ENCODE data around the gene PTPN21. TPM values are rescaled to one million over a fixed set of nuclear protein-coding genes. Genes with fewer than 3 reads are reported as not detected.

Gene PTPN21
- total and polyA plus RNA-seq, 4 experiments from 2014 or later: not detected

GRCh38 chr14:88552876-88553275 is 1.9 kb downstream of the PTPN21 start:
- no peak for DNase-seq
- Histone ChIP-seq H3K36me3 (ENCODE audit: insufficient read depth, low read length) (no peaks in the 10 kb centered on the region), H3K4me1 (ENCODE audit: insufficient read depth, low read length) (peaks cover 27% of the 10 kb centered on the region), H3K27ac (ENCODE audit: low read depth, low read length) (no peak overlapping the region), H3K27me3 (ENCODE audit: insufficient read depth, low read length) (peaks cover 51% of the 10 kb centered on the region), H3K9me3 (ENCODE audit: control insufficient read depth in 1 of 2, low read length in 2 of 2) (no peaks in the 10 kb centered on the region), H3K4me3 (ENCODE audit: low read length in 2 of 2) (no peak overlapping the region)
- no peak overlapping the region for H3K4me3 Mint-ChIP-seq
- POLR2A ChIA-PET (ENCODE audit: partially characterized antibody): interaction anchor here (1.0 kb wide), 2 partner anchors 10 to 11 kb away, joined by 3 read pairs; partner anchors contain the start of gene ZC3H14
- peaks cover 30 to 37% of the 10 kb centered on the region in 2 donors for H3K27me3 Mint-ChIP-seq
- intact Hi-C loops (cut with micrococcal nuclease): loop anchor here (10.0 kb wide), 1 partner anchor 1402 kb away; the partner anchor contains the start of genes EFCAB11 and TDP1
- CTCF ChIA-PET (ENCODE audit: partially characterized antibody): no interaction called here
- H3K27ac Mint-ChIP-seq: no peak overlapping the region
- peaks cover 22 to 35% (median 29%) of the 10 kb centered on the region in 4 donors for H3K4me1 Mint-ChIP-seq
- H3K36me3 Mint-ChIP-seq: no peaks in the 10 kb centered on the region
- H3K9me3 Mint-ChIP-seq: peaks cover 0 to 3% (median 0%) of the 10 kb centered on the region in 8 donors

DNA sequence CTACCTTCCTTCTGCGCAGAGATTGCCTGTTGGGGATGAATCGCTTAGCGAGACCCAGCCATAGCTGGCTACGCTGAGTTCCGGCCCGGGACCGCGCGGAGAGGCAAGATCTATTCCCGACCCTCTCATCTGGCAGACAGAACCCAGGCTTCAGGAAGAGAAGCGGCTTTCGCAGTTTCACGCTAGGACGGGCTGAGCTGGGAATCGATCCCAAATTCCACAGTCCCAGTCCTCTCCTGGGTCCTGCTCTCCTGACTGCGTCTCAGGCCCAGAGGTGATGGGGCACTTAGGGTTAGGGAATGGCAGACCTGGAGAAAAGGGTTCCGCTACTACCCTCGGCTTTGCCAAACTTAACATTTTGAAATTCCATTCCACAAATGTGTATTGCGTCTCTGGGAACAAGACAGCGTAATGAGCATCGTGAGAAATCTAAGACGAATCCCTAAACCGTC is 2.8 kb downstream of the PTPN21 start:
- Histone ChIP-seq H3K36me3 (ENCODE audit: insufficient read depth, low read length) (no peaks in the 10 kb centered on the region), H3K27ac (ENCODE audit: low read depth, low read length) (no peak overlapping the region), H3K4me1 (ENCODE audit: insufficient read depth, low read length) (peaks cover 18% of the 10 kb centered on the region), H3K9me3 (ENCODE audit: control insufficient read depth in 1 of 2, low read length in 2 of 2) (no peaks in the 10 kb centered on the region), H3K27me3 (ENCODE audit: insufficient read depth, low read length) (peaks cover 51% of the 10 kb centered on the region), H3K4me3 (ENCODE audit: low read length in 2 of 2) (no peak overlapping the region)
- ChIA-PET CTCF (ENCODE audit: partially characterized antibody) (no interaction called here), POLR2A (ENCODE audit: partially characterized antibody) (no interaction called here)
- intact Hi-C loops (cut with micrococcal nuclease): loop anchor here (10.0 kb wide), 1 partner anchor 1403 kb away; the partner anchor contains the start of genes EFCAB11 and TDP1
- H3K4me1 Mint-ChIP-seq: peaks cover 16 to 28% (median 22%) of the 10 kb centered on the region in 4 donors
- H3K4me3 Mint-ChIP-seq: peak overlapping the region; percentile 52 to 77 (median 66)
- H3K9me3 Mint-ChIP-seq: peaks cover 0 to 3% (median 0%) of the 10 kb centered on the region in 8 donors
- H3K27me3 Mint-ChIP-seq: peaks cover 30 to 33% of the 10 kb centered on the region in 2 donors
- no peak overlapping the region for H3K27ac Mint-ChIP-seq
- no peak for DNase-seq
- no peaks in the 10 kb centered on the region for H3K36me3 Mint-ChIP-seq

GRCh38 chr14:88551094-88551870 is 3.5 kb downstream of the PTPN21 start:
- Mint-ChIP-seq H3K36me3 (no peaks in the 10 kb centered on the region), H3K9me3 (peaks cover 0 to 3% (median 0%) of the 10 kb centered on the region in 8 donors), H3K4me3 (peak overlapping the region; percentile 45 to 77 (median 66)), H3K27me3 (peaks cover 26 to 30% of the 10 kb centered on the region in 2 donors), H3K27ac (no peak overlapping the region), H3K4me1 (peaks cover 10 to 20% (median 16%) of the 10 kb centered on the region in 4 donors)
- peak in 1 of 5 donors; percentile 19 for DNase-seq
- H3K9me3 ChIP-seq (ENCODE audit: control insufficient read depth in 1 of 2, low read length in 2 of 2): no peaks in the 10 kb centered on the region
- H3K4me1 ChIP-seq (ENCODE audit: insufficient read depth, low read length): peaks cover 15% of the 10 kb centered on the region
- CTCF ChIA-PET (ENCODE audit: partially characterized antibody): no interaction called here
- H3K27ac ChIP-seq (ENCODE audit: low read depth, low read length): no peak overlapping the region
- H3K27me3 ChIP-seq (ENCODE audit: insufficient read depth, low read length): peaks cover 48% of the 10 kb centered on the region
- POLR2A ChIA-PET (ENCODE audit: partially characterized antibody): no interaction called here
- H3K36me3 ChIP-seq (ENCODE audit: insufficient read depth, low read length): no peaks in the 10 kb centered on the region
- intact Hi-C loops (cut with micrococcal nuclease): loop anchor here (10.0 kb wide), 1 partner anchor 1404 kb away; the partner anchor contains the start of genes EFCAB11 and TDP1
- peak overlapping the region in 1 of 2 donors; percentile 30 for H3K4me3 ChIP-seq (ENCODE audit: low read length in 2 of 2)

GRCh38 chr14:88550078-88550477 is 4.7 kb downstream of the PTPN21 start:
- Mint-ChIP-seq H3K4me1 (peaks cover 8 to 16% (median 11%) of the 10 kb centered on the region in 4 donors), H3K9me3 (peaks cover 0 to 3% (median 0%) of the 10 kb centered on the region in 8 donors), H3K27ac (no peak overlapping the region), H3K4me3 (no peak overlapping the region), H3K27me3 (peaks cover 17 to 21% of the 10 kb centered on the region in 2 donors), H3K36me3 (no peaks in the 10 kb centered on the region)
- ChIA-PET POLR2A (ENCODE audit: partially characterized antibody) (no interaction called here), CTCF (ENCODE audit: partially characterized antibody) (no interaction called here)
- H3K4me3 ChIP-seq (ENCODE audit: low read length in 2 of 2): no peak overlapping the region
- intact Hi-C loops (cut with micrococcal nuclease): loop anchor here (10.0 kb wide), 1 partner anchor 1405 kb away; the partner anchor contains the start of genes EFCAB11 and TDP1
- H3K4me1 ChIP-seq (ENCODE audit: insufficient read depth, low read length): peaks cover 15% of the 10 kb centered on the region
- no peak overlapping the region for H3K27ac ChIP-seq (ENCODE audit: low read depth, low read length)
- no peaks in the 10 kb centered on the region for H3K36me3 ChIP-seq (ENCODE audit: insufficient read depth, low read length)
- no peak for DNase-seq
- no peaks in the 10 kb centered on the region for H3K9me3 ChIP-seq (ENCODE audit: control insufficient read depth in 1 of 2, low read length in 2 of 2)
- H3K27me3 ChIP-seq (ENCODE audit: insufficient read depth, low read length): peaks cover 36% of the 10 kb centered on the region

DNA sequence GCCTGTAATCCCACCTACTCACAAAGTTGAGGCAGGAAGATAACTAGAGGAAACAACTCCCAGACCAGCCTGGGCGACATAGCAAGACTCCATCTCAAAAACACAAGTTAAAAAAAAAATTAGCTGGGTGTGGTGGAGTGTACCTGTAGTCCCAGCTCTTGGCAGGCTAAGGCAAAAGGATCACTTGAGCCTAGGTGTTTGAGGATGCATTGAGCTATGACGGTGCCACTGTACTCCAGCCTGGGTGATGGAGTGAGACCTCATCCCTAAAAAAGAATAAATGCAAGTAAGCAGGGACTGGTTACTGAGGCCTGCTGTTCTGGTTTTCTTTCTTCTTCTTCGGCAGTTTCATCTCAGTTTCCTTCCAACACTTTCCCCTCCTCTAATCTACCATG is 7.4 kb downstream of the PTPN21 start:
- intact Hi-C loops (cut with micrococcal nuclease): no loop called here
- no peak overlapping the region for H3K27ac Mint-ChIP-seq
- H3K27me3 ChIP-seq (ENCODE audit: insufficient read depth, low read length): peaks cover 18% of the 10 kb centered on the region
- no peak overlapping the region for H3K4me3 ChIP-seq (ENCODE audit: low read length in 2 of 2)
- H3K27me3 Mint-ChIP-seq: peaks cover 5 to 6% of the 10 kb centered on the region in 2 donors
- H3K36me3 ChIP-seq (ENCODE audit: insufficient read depth, low read length): no peaks in the 10 kb centered on the region
- ChIA-PET CTCF (ENCODE audit: partially characterized antibody) (no interaction called here), POLR2A (ENCODE audit: partially characterized antibody) (no interaction called here)
- peaks cover 7% of the 10 kb centered on the region for H3K4me1 ChIP-seq (ENCODE audit: insufficient read depth, low read length)
- H3K9me3 Mint-ChIP-seq: no peaks in the 10 kb centered on the region
- no peak overlapping the region for H3K4me3 Mint-ChIP-seq
- DNase-seq: no peak
- no peaks in the 10 kb centered on the region for H3K9me3 ChIP-seq (ENCODE audit: control insufficient read depth in 1 of 2, low read length in 2 of 2)
- no peaks in the 10 kb centered on the region for H3K36me3 Mint-ChIP-seq
- no peak overlapping the region for H3K27ac ChIP-seq (ENCODE audit: low read depth, low read length)
- peaks cover 0 to 7% (median 3%) of the 10 kb centered on the region in 4 donors for H3K4me1 Mint-ChIP-seq

- DNase-seq: no peak
- ChIA-PET CTCF (ENCODE audit: partially characterized antibody) (no interaction called here), POLR2A (ENCODE audit: partially characterized antibody) (no interaction called here)
- Mint-ChIP-seq H3K36me3 (no peaks in the 10 kb centered on the region), H3K9me3 (no peaks in the 10 kb centered on the region), H3K4me1 (peaks cover 0 to 2% (median 1%) of the 10 kb centered on the region in 4 donors), H3K27ac (no peak overlapping the region), H3K4me3 (no peak overlapping the region), H3K27me3 (peaks cover 3% of the 10 kb centered on the region in 2 donors)
- H3K4me1 ChIP-seq (ENCODE audit: insufficient read depth, low read length): peaks cover 4% of the 10 kb centered on the region
- no peaks in the 10 kb centered on the region for H3K36me3 ChIP-seq (ENCODE audit: insufficient read depth, low read length)
- no peak overlapping the region for H3K4me3 ChIP-seq (ENCODE audit: low read length in 2 of 2)
- H3K9me3 ChIP-seq (ENCODE audit: control insufficient read depth in 1 of 2, low read length in 2 of 2): no peaks in the 10 kb centered on the region
- peaks cover 12% of the 10 kb centered on the region for H3K27me3 ChIP-seq (ENCODE audit: insufficient read depth, low read length)
- no peak overlapping the region for H3K27ac ChIP-seq (ENCODE audit: low read depth, low read length)
- intact Hi-C loops (cut with micrococcal nuclease): no loop called here
These were observed 8.0 kb downstream of the PTPN21 start for GRCh38 chr14:88546621-88547385.

GRCh38 chr14:88545256-88545655 is 9.6 kb downstream of the PTPN21 start:
- Histone ChIP-seq H3K36me3 (ENCODE audit: insufficient read depth, low read length) (no peaks in the 10 kb centered on the region), H3K4me3 (ENCODE audit: low read length in 2 of 2) (no peak overlapping the region), H3K9me3 (ENCODE audit: control insufficient read depth in 1 of 2, low read length in 2 of 2) (no peaks in the 10 kb centered on the region), H3K27ac (ENCODE audit: low read depth, low read length) (no peak overlapping the region), H3K4me1 (ENCODE audit: insufficient read depth, low read length) (no peaks in the 10 kb centered on the region), H3K27me3 (ENCODE audit: insufficient read depth, low read length) (no peaks in the 10 kb centered on the region)
- H3K9me3 Mint-ChIP-seq: no peaks in the 10 kb centered on the region
- DNase-seq: no peak
- ChIA-PET POLR2A (ENCODE audit: partially characterized antibody) (no interaction called here), CTCF (ENCODE audit: partially characterized antibody) (no interaction called here)
- H3K36me3 Mint-ChIP-seq: no peaks in the 10 kb centered on the region
- no peaks in the 10 kb centered on the region for H3K27me3 Mint-ChIP-seq
- intact Hi-C loops (cut with micrococcal nuclease): no loop called here
- H3K4me3 Mint-ChIP-seq: no peak overlapping the region
- H3K27ac Mint-ChIP-seq: no peak overlapping the region
- H3K4me1 Mint-ChIP-seq: no peaks in the 10 kb centered on the region
